Superior temporal gyrus (tissue), 1 donor: ENCODE measurements around the gene LRP8.

Experiments
- DNase-seq: peaks from one replicate; pipeline ENCODE4 v3.0.0-alpha.2; 2016; ENCODE audit errors: extremely low spot score

The LRP8 gene

DNA sequence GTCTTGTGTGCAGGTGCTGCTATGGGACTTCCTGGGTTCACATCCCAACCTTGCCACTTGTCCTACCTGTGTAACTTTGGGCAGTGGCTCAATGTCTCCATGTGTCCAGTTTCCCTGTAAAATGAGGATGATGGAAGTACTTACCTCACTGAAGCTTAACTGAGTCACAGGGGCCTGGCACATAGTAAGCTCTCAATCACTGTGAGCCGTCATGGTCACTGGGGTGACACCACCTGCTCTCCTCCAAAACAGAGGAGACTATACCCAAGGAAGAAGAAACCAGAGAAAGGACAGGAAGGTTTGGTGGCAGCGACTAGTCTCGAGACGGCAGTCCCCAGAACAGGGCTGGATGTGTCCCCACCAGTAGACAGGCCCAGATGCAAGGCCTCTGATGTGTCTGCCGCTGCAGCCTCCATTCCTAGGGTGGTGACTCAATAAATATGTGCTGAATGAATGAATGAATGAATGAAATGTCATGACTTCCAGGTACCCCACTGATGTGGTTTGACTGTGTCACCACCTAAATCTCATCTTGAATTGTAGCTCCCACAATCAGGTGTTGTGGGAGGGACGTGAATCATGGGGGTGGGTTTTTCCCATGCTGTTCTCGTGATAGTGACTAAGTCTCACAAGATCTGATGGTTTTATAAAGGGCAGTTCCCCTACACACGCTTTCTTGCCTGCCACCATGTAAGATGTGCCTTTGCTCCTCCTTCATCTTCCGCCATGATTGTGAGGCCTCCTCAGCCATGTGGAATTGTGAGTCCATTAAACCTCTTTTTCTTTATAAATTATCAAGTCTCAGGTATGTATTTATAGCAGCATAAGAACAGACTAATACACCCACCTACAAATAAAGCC lies 13.0 kb upstream of the LRP8 start:
- DNase-seq = no peak

DNA sequence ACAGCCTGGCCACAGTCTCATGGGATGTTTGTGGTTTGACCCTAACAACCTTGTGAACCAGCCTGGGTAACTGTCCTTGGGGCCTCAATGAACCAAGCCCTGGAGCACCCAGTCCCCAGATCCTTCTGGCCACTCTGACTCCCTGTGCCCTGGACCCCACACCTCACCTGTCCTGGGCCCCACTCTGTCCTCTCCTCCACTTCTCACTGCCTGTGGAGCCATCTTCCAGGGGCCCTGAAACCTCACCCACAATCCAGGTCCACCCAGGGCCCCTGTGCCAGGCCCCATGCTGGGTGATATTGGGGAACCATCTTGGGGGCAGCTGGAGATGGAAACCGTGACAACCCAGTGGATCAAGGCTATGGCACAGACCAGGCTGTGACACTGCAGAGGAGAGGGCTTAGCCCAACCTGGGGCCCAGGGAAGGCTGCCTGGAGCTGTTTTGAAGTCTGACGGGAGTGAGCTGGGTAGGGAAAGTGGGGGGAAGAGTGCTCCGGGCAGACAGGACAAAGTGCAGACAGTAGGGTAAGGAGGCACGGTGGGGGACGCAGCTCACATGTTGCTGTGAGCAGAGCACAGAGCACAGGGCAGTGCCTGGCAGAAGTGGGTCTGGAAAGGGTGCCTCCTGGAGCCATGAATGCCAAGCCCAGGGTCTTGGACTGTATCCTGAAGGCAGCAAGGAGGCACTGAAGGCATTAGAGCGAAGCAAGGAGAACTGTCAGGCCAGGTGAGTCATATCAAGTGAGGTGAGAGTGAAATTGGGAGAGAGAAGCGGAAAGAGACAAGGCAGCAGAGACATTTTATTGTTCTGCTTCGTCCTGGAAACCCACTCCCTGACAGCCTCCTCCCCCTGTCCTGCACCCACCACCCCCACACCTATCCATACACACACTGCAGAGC lies 12.1 kb upstream of the LRP8 start:
- no peak for DNase-seq

DNA sequence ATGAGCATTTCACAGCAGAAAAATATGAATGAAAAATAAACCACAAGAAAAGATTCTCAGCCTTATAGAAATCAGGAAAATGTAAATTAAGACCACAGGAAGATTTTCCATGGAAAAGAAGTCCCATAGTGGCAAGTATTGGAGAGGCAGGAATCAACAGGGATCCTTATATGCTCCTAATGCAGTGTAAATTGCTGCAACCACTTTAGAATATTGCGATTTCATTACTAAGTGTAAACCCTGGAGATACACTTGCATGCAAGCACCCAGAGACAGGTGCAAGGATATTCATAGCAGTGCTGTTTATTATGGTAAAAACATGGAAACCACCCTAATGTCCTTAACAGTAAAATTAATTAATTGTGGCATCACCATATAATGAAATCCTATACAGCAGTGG lies 10.6 kb upstream of the LRP8 start:
- no peak for DNase-seq

DNA sequence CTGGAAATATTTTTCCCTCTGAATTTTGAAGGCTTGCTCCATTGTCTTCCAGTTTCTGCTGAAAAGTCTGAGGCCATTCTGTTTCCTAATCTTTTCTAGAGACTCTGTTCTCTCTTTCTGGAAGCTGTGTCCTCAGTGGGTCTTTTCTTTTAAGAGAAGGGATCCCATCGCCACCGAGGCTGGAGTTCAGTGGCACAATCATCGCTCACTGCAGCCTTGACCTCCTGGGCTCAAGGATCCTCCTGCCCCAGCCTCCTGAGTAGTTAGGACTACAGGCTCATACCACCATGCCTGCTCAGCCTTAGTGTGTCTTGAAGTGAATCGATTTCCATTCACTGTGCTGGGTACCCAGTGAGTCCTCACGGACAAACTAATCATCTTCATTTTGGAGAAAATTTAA lies 9.6 kb upstream of the LRP8 start:
- DNase-seq = no peak

DNA sequence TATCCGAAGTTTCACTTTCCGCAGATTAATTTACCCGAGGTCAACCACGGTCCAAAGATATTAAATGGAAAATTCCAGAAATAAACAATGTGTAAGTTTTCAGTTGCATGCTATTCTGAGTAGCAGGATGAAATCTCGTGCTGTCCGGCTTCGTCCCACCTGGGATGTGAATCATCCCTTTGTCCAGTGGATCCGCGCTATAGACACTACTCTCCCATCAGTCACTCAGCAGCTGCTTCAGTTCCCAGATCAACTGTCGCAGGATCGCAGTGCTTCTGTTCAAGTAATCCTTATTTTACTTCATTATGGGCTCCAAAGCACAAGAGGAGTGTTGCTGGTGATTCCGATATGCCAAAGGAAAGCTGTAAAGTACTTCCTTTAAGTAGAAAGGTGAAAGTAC lies 8.3 kb upstream of the LRP8 start:
- no peak for DNase-seq

DNA sequence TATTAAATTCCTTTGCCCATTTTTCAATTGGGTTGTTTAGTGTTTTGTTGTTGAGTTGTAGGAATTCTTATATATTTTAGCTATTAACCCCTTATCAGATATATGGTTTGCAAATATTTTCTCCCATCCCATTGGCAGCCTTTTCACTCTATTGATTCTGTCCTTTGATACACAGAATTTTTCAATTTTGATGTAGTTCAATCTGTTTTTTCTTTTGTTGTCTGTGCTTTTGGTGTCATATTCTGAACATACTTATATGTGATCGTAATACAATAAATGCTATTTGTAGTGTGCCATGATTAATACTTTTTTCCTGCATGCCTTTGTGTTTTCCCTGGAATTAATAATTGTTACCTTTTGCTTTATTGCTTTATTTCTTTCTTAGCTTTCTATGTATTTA lies 7.8 kb upstream of the LRP8 start:
- DNase-seq = no peak

DNA sequence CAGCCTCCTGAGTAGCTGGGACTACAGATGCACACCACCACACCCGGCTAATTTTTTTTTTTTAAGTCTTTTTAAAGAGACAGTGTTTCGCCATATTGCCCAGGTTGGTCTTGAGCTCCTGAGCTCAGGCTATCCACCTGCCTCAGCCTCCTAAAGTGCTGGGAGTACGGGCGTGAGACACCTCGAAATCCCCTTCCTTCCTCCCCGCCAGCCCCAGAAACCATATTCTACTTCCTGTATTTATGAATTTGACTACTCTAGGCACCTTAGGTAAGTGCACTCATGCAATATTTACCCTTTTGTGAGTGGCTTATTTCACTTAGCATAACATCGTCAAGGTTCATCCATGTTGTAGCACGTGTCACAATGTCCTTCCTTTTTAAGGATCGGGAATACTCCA lies 6.9 kb upstream of the LRP8 start:
- no peak for DNase-seq

DNA sequence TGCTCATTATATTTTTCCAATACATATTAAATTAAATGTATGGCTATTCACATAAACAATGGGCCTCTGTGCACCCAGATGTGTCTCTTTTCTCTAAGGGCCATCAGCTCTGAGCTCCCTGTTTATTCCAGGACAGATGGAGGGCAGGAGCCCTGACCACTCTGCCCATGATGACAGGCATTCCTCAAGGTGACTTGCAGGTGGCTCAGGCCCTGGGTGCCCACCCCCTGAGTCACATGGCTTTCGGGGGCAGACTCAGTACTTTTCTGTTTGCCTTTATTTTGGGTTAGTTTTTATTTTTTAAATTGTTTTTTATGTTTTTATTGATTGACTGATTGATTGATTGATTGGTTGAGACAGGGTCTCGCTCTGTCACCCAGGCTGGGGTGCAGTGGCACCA lies 6.4 kb upstream of the LRP8 start:
- no peak for DNase-seq

DNA sequence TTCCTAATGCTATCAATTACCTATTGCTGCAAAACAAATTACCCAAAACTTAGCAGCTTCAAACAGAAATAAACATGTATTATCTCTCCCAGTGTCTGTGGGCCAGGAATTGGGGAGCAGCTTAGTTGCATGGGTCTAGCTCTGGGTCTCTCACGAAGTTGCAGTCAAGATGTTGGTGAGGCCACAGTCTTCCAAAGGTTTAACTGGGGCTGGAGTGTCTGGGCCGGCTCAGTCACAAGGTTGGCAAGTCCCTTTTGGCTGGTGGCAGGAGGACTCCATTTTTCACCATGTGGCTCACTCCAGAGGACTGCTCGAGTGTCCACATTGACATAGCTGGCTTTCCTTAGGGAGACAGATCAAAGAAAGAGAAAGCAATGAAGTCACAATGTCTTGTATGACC lies 5.0 kb upstream of the LRP8 start:
- DNase-seq = no peak

DNA sequence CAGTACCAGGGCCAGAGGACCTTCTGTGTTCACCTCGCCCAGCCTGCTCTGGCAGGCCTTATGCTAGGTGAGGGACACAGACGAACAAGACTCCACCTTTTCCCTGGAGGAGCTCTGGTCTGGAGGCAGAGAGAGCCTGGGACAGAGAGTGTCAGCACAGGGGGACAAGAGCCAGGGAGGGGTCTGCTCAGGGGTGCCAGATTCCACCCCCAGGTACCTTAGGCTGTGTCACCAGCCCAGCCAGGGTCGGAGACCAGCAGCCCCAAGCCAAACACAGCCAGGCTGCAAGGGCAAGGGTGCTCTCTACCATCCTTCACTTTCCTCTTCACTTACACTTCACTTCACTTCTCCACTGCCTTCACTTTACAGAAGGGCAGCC lies 4.3 kb upstream of the LRP8 start:
- DNase-seq = no peak

DNA sequence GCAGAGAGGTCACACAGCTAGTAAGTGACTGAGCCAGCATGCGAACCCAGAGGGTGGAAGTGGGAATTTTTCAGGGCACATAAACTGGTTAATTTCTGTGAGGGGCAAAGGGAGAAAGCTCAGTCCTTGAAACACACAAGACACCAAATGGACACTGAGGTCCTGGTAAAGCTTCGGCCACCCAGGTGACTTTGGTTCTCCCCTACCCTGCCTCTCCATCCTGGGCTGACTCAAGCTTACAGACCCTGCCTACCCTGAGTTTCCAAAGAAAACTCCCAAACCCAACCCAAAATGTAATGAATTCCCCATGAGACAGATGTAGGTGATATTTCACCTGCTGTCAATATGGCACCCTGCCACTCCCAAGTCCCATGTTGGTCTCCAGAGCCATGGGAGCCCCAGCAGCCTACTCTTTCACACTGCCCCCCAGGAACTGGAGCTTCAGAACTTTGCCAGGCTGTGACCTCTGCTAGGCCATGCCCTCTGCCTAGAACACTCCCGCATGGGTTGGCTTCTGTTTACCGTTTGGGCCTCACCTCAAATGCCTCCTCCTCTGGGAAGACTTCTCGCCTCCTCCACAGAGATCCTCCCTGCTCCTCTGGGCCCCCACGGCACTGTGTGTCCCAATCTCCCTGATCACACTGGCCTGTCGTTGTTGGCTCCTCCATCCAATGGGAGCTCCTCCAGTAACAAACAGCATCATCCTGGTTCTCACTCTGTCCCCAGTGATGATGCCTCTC lies 3.7 kb upstream of the LRP8 start:
- DNase-seq = no peak

DNA sequence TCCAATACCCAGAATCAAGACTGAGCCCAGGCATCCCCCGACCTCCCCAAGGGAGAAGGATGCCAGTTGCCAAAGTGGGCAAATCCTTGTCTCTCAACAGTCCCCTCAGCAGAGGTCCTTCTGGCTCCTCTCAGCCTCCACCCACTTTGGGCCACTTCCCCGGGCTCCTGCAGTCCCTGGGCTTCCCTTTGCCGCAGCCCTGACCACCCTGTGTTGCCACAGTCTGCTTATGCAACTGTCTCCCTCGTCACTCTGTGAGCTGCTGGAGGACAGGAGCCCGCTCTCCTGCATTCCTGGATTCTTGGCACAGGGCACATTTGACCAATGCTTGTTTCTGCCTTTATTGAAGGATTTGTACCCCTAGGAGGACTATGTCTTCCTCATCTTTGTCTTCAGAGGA lies 2.9 kb upstream of the LRP8 start:
- no peak for DNase-seq

DNA sequence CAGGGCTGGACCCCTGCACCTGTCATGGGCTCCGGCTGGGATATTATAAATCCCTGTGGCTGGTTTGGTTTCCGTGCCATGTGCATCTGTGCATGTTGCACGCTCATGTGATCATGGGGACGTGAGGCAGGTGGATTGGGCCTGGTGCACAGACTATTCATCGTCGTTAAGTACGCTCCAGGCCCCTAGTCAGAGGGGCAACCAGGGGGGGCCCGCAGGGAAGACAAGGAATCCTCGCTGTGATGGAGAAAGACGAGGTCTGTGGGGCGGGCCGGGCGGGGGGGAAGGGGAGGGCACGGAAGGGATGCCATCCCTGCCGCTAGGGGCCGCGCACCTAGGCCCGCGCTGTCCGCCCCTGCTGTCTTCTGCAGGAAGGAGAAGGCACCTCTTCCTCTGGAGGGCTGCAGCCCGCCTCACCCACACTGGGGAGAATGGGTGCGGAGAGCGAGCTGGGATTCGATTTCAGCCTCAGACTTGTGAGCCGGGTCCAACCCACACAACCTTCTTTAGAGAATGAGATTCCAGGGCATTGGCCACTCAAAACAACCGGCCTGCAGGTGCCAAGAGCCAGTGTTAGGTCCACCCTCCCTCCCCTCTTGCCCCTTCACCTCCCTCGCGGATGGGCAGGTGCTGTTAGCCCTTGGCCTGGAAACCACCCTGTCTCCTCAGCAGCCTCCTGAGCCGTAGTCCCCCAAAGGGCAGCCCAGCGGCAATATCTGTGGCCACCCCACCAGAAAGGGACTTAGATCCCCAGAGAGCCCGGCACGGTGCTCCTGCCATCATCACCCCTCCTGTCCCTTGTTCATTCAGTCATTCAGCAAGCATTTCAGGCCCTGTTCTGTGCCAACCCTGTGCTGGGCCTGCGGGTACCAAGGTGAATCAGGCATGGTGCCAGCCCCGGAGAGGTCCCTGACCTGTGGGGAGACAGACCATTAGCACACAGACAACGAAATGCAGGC lies 950 bp upstream of the LRP8 start:
- no peak for DNase-seq

DNA sequence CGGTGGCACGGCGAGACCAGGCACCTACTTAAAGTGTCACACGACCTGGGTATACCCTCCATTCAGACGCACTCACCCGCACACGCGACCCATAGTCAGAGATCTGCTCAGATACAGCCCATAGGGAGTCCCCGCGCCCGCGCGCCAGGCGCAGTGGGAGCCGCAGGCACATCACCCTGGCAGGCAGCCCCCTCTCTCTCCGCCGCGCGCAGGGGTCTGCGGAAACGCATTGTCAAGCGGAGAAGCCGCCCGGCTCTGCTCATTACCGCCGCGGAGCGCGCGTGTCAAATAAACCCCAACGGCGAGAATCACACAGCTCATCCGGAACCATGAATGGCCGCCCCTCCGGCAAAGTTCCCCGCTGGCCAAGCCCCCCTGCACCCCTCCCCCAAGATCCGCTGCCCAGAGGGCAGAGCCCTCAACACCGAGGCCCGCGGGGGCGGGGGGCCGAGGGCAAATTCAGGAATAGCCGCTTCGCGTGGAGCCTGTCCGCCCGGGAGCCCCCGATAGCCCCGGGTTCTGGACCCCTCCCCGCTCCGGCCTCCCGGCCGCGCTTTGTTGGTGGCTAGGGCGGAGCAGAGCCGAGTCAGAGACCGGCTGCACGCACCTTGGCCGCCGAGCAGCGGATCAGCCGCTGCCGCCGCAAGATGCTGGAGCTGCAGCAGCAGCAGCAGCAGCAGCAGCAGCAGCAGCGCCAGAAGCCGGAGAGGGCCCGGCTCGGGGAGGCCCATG lies 522 bp downstream of the LRP8 start:
- DNase-seq = no peak

DNA sequence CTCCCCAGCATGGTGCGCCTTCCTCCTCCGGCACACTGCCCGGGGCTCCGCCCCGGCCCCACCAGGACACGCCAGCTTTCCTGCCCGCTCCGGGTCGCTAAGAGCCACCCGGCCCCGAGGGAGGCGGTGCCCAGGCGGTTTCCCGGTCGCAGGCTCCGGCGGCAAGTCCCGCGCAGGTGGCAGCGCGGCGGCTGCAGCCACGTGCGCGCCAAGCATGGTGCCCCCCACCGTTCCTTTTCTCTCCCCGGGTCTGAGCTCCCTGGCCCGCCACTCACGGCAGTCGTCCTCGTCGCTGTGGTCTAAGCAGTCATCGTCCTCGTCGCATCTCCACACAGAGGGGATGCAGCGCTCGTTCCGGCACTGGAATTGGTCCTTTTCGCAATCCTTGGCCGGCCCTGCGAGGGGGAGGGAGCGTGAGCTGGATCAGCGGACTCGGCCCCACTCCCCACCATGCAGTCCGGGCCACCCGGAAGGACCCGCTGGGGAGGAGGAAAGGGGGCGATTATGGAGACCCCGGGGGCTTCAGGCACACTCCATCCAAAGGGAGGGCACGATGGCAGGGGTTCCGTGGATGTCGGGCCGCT lies 1.2 kb downstream of the LRP8 start:
- no peak for DNase-seq

DNA sequence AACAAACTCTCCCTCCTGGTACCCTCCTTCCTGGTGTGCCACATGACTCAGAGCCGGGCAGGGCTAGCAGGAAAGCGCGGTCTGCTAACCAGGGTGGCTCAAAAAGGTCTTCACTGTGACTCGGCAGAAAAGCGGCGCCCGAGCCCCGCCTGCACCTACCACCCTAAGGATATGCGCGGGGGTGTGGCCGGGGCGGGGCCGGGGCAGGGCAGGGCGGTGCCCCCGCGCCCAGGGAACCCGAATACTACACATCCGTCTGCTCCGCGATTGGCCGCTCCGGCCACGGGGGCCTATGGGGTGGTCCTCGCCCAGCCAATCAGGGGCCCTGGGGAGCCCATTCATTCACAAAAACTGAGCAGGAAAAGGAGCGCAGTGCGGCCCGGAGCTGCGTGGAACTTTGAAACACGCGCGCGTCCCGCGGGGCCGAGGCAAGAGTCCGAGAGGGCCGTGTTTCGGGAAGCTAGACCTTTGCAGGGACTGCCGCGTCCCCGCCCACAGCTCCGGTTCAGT lies 1.7 kb downstream of the LRP8 start:
- DNase-seq = peak; percentile 62

DNA sequence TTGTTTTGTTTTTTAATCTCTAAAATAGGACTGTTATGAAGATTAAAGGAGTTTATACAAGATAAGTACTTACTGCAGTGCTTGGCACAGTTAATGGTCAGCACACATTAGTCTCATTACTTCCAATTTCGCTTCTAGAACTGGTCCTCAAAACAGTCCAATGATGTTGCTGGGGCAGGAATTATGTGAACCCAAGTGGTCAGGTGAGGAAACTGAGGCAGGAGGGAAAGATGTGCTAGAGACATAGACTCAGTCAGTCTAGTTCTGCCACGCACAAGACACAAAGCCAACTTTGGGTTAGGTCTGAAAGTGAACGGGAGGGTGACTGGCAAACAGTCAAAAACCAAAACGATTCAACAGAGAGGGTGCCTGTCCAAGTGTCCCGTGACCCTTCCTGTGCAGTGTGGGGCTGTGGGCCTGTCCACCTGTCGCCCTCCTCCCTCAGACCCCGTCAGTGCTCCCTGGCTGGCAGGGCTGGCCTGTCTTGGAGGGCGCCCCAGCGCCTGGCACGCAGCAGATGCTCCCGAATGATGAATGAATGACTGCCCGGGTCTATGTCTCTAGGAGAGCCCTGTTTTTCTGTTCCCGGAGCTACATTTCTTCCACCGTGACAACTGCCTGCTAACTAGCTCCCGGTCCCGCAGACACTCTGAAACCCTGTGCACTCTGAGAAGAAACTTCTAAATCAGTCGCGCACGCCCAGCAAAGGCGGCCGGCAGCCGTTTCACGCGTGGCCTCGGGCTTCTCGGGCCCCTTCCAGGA lies 2.4 kb downstream of the LRP8 start:
- DNase-seq = no peak

DNA sequence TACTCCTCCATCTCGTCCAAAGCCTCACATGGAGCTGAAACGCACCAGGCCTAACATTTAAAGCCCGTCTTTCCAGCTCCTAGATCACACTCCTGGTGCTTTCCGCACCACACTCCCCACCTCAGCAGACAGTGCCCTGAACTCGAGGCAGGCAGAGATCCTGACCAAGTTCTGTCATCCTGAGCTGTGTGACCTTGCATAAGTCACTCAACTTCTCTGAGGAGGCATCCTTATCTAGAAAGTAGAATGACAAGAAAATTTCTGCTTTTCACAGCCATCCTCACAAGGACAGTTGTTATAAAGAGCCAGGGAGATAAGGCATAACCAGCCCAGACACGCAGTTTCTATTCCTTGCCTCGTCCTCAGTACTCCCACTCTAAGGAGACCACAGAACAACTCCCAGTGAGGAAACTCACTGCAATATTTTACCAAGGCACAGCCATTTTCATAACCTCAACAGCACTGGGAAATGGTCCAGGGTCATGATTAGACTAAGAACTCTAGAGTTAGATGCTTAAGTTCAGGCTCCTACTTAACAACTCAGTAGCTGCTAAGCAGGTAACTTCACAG lies 3.1 kb downstream of the LRP8 start:
- DNase-seq = no peak

DNA sequence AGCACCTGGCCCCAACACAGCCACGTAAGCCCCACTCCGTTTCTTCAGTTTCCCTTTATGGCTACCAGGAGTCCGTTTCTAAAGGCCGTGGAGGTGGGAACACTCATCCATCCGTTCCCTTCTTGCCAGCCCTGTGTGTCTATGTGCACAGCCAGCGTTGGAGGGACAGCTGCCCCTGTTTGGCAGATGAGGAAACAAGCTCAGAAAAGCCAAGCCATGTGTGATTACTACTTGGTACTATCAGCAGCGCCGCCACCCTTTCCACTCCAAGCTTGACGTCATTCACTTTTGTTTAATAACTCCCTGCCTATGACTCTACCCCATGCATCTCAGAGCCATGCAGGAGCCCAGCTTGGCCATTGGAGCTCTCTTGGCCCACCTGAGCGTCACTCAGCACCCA lies 3.5 kb downstream of the LRP8 start:
- no peak for DNase-seq
